SU-DHL-6 (cell line): ENCODE measurements around the gene ECI2.
"Not testable (repeated sequence)": the region's sequence is repeated elsewhere in the genome, so short reads cannot be mapped to it uniquely, and the experiment has no call there.

Experiments used
- EZH2phosphoT487 ChIP-seq: fragments of 200-600 bp; sonication (generic), shearing (Covaris generic); conservative IDR thresholded peaks from 2 replicates; pipeline ENCODE4 v1.6.1; 2018; ENCODE audit warnings: mild to moderate bottlenecking, antibody characterized with exemption, low read length, moderate library complexity, mixed read lengths
- TF ChIP-seq, protein P1 (sequence below): fragments of 200-600 bp; sonication (generic); IDR thresholded peaks from one replicate; pipeline ENCODE4 v1.5.1; 2017; ENCODE audit warnings: antibody characterized with exemption, mild to moderate bottlenecking, low read length, moderate library complexity; ENCODE audit not compliant: insufficient read depth, poor library complexity, severe bottlenecking

DNA sequence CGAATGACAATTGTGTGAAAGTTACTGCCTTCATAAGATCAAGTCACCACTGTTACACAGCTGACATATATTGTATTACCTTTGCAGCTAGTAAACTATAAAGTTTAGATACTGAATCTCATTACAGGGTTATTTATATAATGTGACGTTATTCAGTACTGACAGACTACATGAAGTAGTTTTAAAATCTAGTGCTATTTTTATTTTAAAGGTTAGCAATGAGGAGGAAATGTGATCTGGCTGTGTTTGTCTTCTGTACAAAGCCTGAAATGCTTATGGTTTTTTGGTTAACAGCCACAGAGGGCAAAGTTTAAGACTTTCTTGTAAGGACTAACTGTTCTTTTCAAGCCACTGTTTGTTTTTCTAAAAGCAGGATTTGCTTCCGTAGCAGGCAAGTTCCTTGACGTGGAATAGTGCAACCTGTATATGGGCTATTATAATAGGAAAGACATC, 26.0 kb downstream of the ECI2 start:
- TF ChIP-seq, protein P1, sequence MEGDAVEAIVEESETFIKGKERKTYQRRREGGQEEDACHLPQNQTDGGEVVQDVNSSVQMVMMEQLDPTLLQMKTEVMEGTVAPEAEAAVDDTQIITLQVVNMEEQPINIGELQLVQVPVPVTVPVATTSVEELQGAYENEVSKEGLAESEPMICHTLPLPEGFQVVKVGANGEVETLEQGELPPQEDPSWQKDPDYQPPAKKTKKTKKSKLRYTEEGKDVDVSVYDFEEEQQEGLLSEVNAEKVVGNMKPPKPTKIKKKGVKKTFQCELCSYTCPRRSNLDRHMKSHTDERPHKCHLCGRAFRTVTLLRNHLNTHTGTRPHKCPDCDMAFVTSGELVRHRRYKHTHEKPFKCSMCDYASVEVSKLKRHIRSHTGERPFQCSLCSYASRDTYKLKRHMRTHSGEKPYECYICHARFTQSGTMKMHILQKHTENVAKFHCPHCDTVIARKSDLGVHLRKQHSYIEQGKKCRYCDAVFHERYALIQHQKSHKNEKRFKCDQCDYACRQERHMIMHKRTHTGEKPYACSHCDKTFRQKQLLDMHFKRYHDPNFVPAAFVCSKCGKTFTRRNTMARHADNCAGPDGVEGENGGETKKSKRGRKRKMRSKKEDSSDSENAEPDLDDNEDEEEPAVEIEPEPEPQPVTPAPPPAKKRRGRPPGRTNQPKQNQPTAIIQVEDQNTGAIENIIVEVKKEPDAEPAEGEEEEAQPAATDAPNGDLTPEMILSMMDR: not testable (repeated sequence)
- TF ChIP-seq EZH2phosphoT487: not testable (repeated sequence)
